Measurements from ENCODE around the gene ACSBG1.

The ACSBG1 gene

GRCh38 chr15:78257681-78258080 is 23.3 kb upstream of the ACSBG1 start:
- no peak overlapping the region for H3K4me2 ChIP-seq (ENCODE audit: low read length)
- H3K79me2 ChIP-seq (ENCODE audit: control insufficient read depth, insufficient read depth, low read length) = no peaks in the 10 kb centered on the region
- no peaks in the 10 kb centered on the region for H3K4me1 ChIP-seq (ENCODE audit: control insufficient read depth, low read depth, low read length)
- H3K27me3 ChIP-seq (ENCODE audit: insufficient read depth, low read length, poor library complexity) = no peaks in the 10 kb centered on the region
- no peak for DNase-seq
- H3K18ac ChIP-seq (ENCODE audit: low read length) = no peak overlapping the region
- no peak overlapping the region for H3K4ac ChIP-seq (ENCODE audit: low read depth, low read length)
- no peak overlapping the region for H4K5ac ChIP-seq (ENCODE audit: low read length)
- H2AK5ac ChIP-seq (ENCODE audit: low read length) = no peak overlapping the region
- H2BK15ac ChIP-seq (replicated peaks; ENCODE audit: low read depth) = no peak overlapping the region
- H3K56ac ChIP-seq (ENCODE audit: low read length) = no peak overlapping the region
- no peak overlapping the region for H4K8ac ChIP-seq (ENCODE audit: low read depth, low read length)
- no peak overlapping the region for H3K9ac ChIP-seq (ENCODE audit: low read length)
- no CpG with 5 or more reads among the region's 3 CpGs for WGBS (ENCODE audit: extremely low coverage, insufficient coverage, low lambda C conversion rate)
- no peak overlapping the region for H2BK5ac ChIP-seq (ENCODE audit: low read length)
- H3K36me3 ChIP-seq (ENCODE audit: control insufficient read depth, insufficient read depth, low read length) = no peaks in the 10 kb centered on the region
- no peaks in the 10 kb centered on the region for H3K79me1 ChIP-seq (ENCODE audit: low read length)
- H2BK120ac ChIP-seq (ENCODE audit: low read depth, low read length) = no peak overlapping the region
- no peak overlapping the region for H3K27ac ChIP-seq (ENCODE audit: low read depth, low read length)
- no peak overlapping the region for H3K4me3 ChIP-seq (ENCODE audit: low read length)
- no peak overlapping the region for H3K23ac ChIP-seq (ENCODE audit: low read length)

GRCh38 chr15:78256044-78256437 is 21.7 kb upstream of the ACSBG1 start:
- Histone ChIP-seq H4K5ac (ENCODE audit: low read length) (no peak overlapping the region), H3K23ac (ENCODE audit: low read length) (no peak overlapping the region), H3K18ac (ENCODE audit: low read length) (no peak overlapping the region), H3K4me2 (ENCODE audit: low read length) (no peak overlapping the region), H3K27me3 (ENCODE audit: insufficient read depth, low read length, poor library complexity) (no peaks in the 10 kb centered on the region), H3K56ac (ENCODE audit: low read length) (no peak overlapping the region), H2AK5ac (ENCODE audit: low read length) (no peak overlapping the region), H2BK5ac (ENCODE audit: low read length) (no peak overlapping the region), H3K4me3 (ENCODE audit: low read length) (no peak overlapping the region), H3K79me2 (ENCODE audit: control insufficient read depth, insufficient read depth, low read length) (no peaks in the 10 kb centered on the region), H3K36me3 (ENCODE audit: control insufficient read depth, insufficient read depth, low read length) (no peaks in the 10 kb centered on the region), H2BK15ac (replicated peaks; ENCODE audit: low read depth) (no peak overlapping the region), H3K9ac (ENCODE audit: low read length) (no peak overlapping the region), H2BK120ac (ENCODE audit: low read depth, low read length) (no peak overlapping the region), H3K27ac (ENCODE audit: low read depth, low read length) (no peak overlapping the region), H3K4me1 (ENCODE audit: control insufficient read depth, low read depth, low read length) (no peaks in the 10 kb centered on the region), H3K79me1 (ENCODE audit: low read length) (no peaks in the 10 kb centered on the region), H3K4ac (ENCODE audit: low read depth, low read length) (no peak overlapping the region), H4K8ac (ENCODE audit: low read depth, low read length) (no peak overlapping the region)
- no peak for DNase-seq
- no CpG with 5 or more reads among the region's 3 CpGs for WGBS (ENCODE audit: extremely low coverage, insufficient coverage, low lambda C conversion rate)

- Histone ChIP-seq H2BK5ac (ENCODE audit: low read length) (no peak overlapping the region), H3K4me2 (ENCODE audit: low read length) (no peak overlapping the region), H3K23ac (ENCODE audit: low read length) (no peak overlapping the region), H3K4ac (ENCODE audit: low read depth, low read length) (no peak overlapping the region), H2BK15ac (replicated peaks; ENCODE audit: low read depth) (no peak overlapping the region), H4K5ac (ENCODE audit: low read length) (no peak overlapping the region), H3K27ac (ENCODE audit: low read depth, low read length) (no peak overlapping the region), H2BK120ac (ENCODE audit: low read depth, low read length) (no peak overlapping the region), H3K79me2 (ENCODE audit: control insufficient read depth, insufficient read depth, low read length) (no peaks in the 10 kb centered on the region), H3K4me3 (ENCODE audit: low read length) (no peak overlapping the region), H3K18ac (ENCODE audit: low read length) (no peak overlapping the region), H3K4me1 (ENCODE audit: control insufficient read depth, low read depth, low read length) (no peaks in the 10 kb centered on the region), H3K9ac (ENCODE audit: low read length) (no peak overlapping the region), H2AK5ac (ENCODE audit: low read length) (no peak overlapping the region), H3K27me3 (ENCODE audit: insufficient read depth, low read length, poor library complexity) (no peaks in the 10 kb centered on the region), H3K36me3 (ENCODE audit: control insufficient read depth, insufficient read depth, low read length) (no peaks in the 10 kb centered on the region), H3K56ac (ENCODE audit: low read length) (no peak overlapping the region), H4K8ac (ENCODE audit: low read depth, low read length) (no peak overlapping the region), H3K79me1 (ENCODE audit: low read length) (no peaks in the 10 kb centered on the region)
- WGBS (ENCODE audit: extremely low coverage, insufficient coverage, low lambda C conversion rate) = no CpG with 5 or more reads among the region's 1 CpG
- no peak for DNase-seq
These were observed 21.2 kb upstream of the ACSBG1 start for GRCh38 chr15:78255421-78256043.

- H3K36me3 ChIP-seq (ENCODE audit: control insufficient read depth, insufficient read depth, low read length) = no peaks in the 10 kb centered on the region
These were observed 16.8 kb upstream of the ACSBG1 start for GRCh38 chr15:78251136-78251535.

GRCh38 chr15:78249131-78249530 is 14.8 kb upstream of the ACSBG1 start:
- no peaks in the 10 kb centered on the region for H3K4me1 ChIP-seq (ENCODE audit: control insufficient read depth, low read depth, low read length)
- no peak for DNase-seq
- H2BK5ac ChIP-seq (ENCODE audit: low read length) = no peak overlapping the region
- no peak overlapping the region for H3K9ac ChIP-seq (ENCODE audit: low read length)
- H3K4me2 ChIP-seq (ENCODE audit: low read length) = no peak overlapping the region
- no peak overlapping the region for H3K4ac ChIP-seq (ENCODE audit: low read depth, low read length)
- no peak overlapping the region for H4K5ac ChIP-seq (ENCODE audit: low read length)
- whole genome bisulfite sequencing (ENCODE audit: extremely low coverage, insufficient coverage, low lambda C conversion rate) = no CpG with 5 or more reads among the region's 5 CpGs
- no peaks in the 10 kb centered on the region for H3K79me1 ChIP-seq (ENCODE audit: low read length)
- no peak overlapping the region for H2BK15ac ChIP-seq (replicated peaks; ENCODE audit: low read depth)
- H2BK120ac ChIP-seq (ENCODE audit: low read depth, low read length) = no peak overlapping the region
- no peak overlapping the region for H3K23ac ChIP-seq (ENCODE audit: low read length)
- no peak overlapping the region for H4K8ac ChIP-seq (ENCODE audit: low read depth, low read length)
- no peak overlapping the region for H3K18ac ChIP-seq (ENCODE audit: low read length)
- no peak overlapping the region for H3K56ac ChIP-seq (ENCODE audit: low read length)
- no peak overlapping the region for H3K4me3 ChIP-seq (ENCODE audit: low read length)
- no peaks in the 10 kb centered on the region for H3K79me2 ChIP-seq (ENCODE audit: control insufficient read depth, insufficient read depth, low read length)
- H3K27ac ChIP-seq (ENCODE audit: low read depth, low read length) = no peak overlapping the region
- no peak overlapping the region for H2AK5ac ChIP-seq (ENCODE audit: low read length)
- H3K36me3 ChIP-seq (ENCODE audit: control insufficient read depth, insufficient read depth, low read length) = no peaks in the 10 kb centered on the region
- H3K27me3 ChIP-seq (ENCODE audit: insufficient read depth, low read length, poor library complexity) = no peaks in the 10 kb centered on the region

More at GRCh38 chr15:78251136-78251535, 16.8 kb upstream of the ACSBG1 start:
- Histone ChIP-seq H3K4me3 (ENCODE audit: low read length) (no peak overlapping the region), H4K5ac (ENCODE audit: low read length) (no peak overlapping the region), H3K79me1 (ENCODE audit: low read length) (no peaks in the 10 kb centered on the region), H4K8ac (ENCODE audit: low read depth, low read length) (no peak overlapping the region), H3K4ac (ENCODE audit: low read depth, low read length) (no peak overlapping the region), H3K9ac (ENCODE audit: low read length) (no peak overlapping the region), H3K27ac (ENCODE audit: low read depth, low read length) (no peak overlapping the region), H3K23ac (ENCODE audit: low read length) (no peak overlapping the region), H3K79me2 (ENCODE audit: control insufficient read depth, insufficient read depth, low read length) (no peaks in the 10 kb centered on the region), H3K18ac (ENCODE audit: low read length) (no peak overlapping the region), H3K4me1 (ENCODE audit: control insufficient read depth, low read depth, low read length) (no peaks in the 10 kb centered on the region), H3K27me3 (ENCODE audit: insufficient read depth, low read length, poor library complexity) (no peaks in the 10 kb centered on the region), H2BK120ac (ENCODE audit: low read depth, low read length) (no peak overlapping the region), H2BK15ac (replicated peaks; ENCODE audit: low read depth) (no peak overlapping the region), H2AK5ac (ENCODE audit: low read length) (no peak overlapping the region), H3K4me2 (ENCODE audit: low read length) (no peak overlapping the region), H2BK5ac (ENCODE audit: low read length) (no peak overlapping the region), H3K56ac (ENCODE audit: low read length) (no peak overlapping the region)
- WGBS (ENCODE audit: extremely low coverage, insufficient coverage, low lambda C conversion rate) = no CpG with 5 or more reads among the region's 9 CpGs
- no peak for DNase-seq

GRCh38 chr15:78247911-78248310 is 13.5 kb upstream of the ACSBG1 start:
- Histone ChIP-seq H3K4ac (ENCODE audit: low read depth, low read length) (no peak overlapping the region), H3K4me2 (ENCODE audit: low read length) (no peak overlapping the region), H3K9ac (ENCODE audit: low read length) (no peak overlapping the region), H3K56ac (ENCODE audit: low read length) (no peak overlapping the region), H3K79me1 (ENCODE audit: low read length) (no peaks in the 10 kb centered on the region), H2BK15ac (replicated peaks; ENCODE audit: low read depth) (no peak overlapping the region), H4K5ac (ENCODE audit: low read length) (no peak overlapping the region), H3K4me1 (ENCODE audit: control insufficient read depth, low read depth, low read length) (peaks cover 7% of the 10 kb centered on the region), H4K8ac (ENCODE audit: low read depth, low read length) (no peak overlapping the region), H2BK120ac (ENCODE audit: low read depth, low read length) (no peak overlapping the region), H2BK5ac (ENCODE audit: low read length) (no peak overlapping the region), H3K18ac (ENCODE audit: low read length) (no peak overlapping the region), H3K79me2 (ENCODE audit: control insufficient read depth, insufficient read depth, low read length) (no peaks in the 10 kb centered on the region), H2AK5ac (ENCODE audit: low read length) (no peak overlapping the region), H3K4me3 (ENCODE audit: low read length) (no peak overlapping the region), H3K36me3 (ENCODE audit: control insufficient read depth, insufficient read depth, low read length) (no peaks in the 10 kb centered on the region), H3K27me3 (ENCODE audit: insufficient read depth, low read length, poor library complexity) (no peaks in the 10 kb centered on the region), H3K27ac (ENCODE audit: low read depth, low read length) (no peak overlapping the region), H3K23ac (ENCODE audit: low read length) (no peak overlapping the region)
- WGBS (ENCODE audit: extremely low coverage, insufficient coverage, low lambda C conversion rate) = no CpG with 5 or more reads among the region's 1 CpG
- no peak for DNase-seq
